ENCODE results near the gene ASCL1.

ASCL1 gene

DNA sequence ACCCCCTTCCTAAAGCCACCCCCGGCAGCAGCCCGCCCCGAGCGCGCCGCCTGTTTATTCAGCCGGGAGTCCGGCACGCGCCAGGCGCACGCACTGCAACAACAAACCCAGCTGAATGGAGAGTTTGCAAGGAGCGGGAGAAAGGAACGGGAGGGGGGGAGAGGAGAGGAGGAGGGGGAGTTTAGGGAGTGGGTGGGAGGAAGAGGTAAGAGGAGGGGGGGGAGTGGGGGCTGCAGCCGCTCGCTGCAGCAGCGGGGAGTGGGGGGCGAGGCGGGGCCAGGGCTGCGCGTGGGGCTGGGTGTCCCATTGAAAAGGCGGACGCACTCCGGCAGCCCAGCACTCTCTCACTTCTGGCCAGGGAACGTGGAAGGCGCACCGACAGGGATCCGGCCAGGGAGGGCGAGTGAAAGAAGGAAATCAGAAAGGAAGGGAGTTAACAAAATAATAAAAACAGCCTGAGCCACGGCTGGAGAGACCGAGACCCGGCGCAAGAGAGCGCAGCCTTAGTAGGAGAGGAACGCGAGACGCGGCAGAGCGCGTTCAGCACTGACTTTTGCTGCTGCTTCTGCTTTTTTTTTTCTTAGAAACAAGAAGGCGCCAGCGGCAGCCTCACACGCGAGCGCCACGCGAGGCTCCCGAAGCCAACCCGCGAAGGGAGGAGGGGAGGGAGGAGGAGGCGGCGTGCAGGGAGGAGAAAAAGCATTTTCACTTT lies at the start of gene ASCL1:
TSS of gene ASCL1 (plus strand) at position 336 of the 712 bp plus-strand sequence. CDS start 571 bp downstream, outside the sequence.
- peaks cover 20% of the 10 kb centered on the region for H3K4me1 Mint-ChIP-seq
- H3K9me3 Mint-ChIP-seq: no peaks in the 10 kb centered on the region
- peak within 1 kb of the TSS; percentile 50 for H3K4me3 Mint-ChIP-seq
- no peak within 1 kb of the TSS for H3K27ac Mint-ChIP-seq
- H3K36me3 Mint-ChIP-seq: no peaks in the 10 kb centered on the region
- no peak for DNase-seq (ENCODE audit: low spot score in 2 of 2)
- ATAC-seq: no peak

DNA sequence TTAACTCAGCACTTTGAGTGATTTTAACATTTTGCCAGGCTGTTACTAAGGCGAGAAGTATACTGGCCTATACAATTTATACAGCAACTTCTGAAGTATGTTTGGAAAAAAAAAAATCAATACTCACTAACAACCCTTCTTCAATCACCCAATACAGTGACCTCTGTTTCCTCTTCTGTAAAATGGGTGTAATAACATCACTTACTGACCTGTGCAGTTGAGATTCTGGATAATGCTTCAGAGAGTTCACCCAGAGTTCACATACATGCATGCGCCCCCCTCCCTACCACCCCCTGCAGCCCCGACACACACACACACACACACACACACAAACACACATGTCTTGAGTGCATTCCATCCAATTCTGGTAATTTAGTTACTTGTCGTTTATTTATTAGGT lies 49.6 kb upstream of the ASCL1 start:
- no peaks in the 10 kb centered on the region for H3K4me1 Mint-ChIP-seq
- H3K4me3 Mint-ChIP-seq: no peak overlapping the region
- no peaks in the 10 kb centered on the region for H3K36me3 Mint-ChIP-seq
- H3K27ac Mint-ChIP-seq: no peak overlapping the region
- no peak for DNase-seq (ENCODE audit: low spot score in 2 of 2)
- ATAC-seq: no peak
- H3K9me3 Mint-ChIP-seq: no peaks in the 10 kb centered on the region

DNA sequence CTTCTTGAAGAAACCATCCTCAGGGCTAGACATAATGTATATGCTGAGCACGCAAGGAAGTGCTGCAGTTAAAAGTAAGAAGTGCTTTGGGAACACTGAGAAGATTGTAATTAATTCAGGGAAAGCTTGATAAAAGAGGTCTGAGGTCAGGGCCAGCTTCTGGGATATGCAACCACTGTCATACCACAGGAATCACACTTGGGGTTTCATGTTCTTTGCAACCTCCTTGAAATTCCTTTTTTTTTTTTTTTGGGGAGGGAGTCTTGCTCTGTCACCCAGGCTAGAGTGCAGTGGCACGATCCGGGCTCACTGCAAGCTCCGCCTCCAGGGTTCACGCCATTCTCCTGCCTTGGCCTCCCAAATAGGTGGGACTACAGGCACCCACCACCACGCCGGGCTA lies 47.3 kb upstream of the ASCL1 start:
- Mint-ChIP-seq H3K4me3 (no peak overlapping the region), H3K36me3 (no peaks in the 10 kb centered on the region), H3K4me1 (no peaks in the 10 kb centered on the region), H3K27ac (no peak overlapping the region), H3K9me3 (no peaks in the 10 kb centered on the region)
- ATAC-seq (no peak), DNase-seq (ENCODE audit: low spot score in 2 of 2) (no peak)

DNA sequence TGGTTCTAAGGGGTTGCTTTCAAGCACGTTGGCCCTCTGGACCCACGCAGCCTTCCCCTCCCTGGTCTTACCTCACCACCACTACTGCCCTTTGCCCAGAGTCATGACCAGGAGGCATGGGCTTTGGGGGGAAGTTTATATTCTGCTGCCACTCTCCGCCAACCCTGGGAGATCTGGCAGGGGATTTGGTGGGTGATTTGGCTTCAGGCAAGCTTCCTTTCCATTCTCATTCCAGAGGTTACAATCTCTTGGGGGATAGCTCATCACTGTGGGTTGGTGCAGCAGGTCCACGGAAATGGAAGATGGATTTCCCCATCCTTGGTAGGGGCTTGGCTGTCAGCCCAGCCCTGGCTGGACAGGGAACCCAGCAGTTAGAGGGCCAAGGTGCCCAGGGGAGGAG lies 46.7 kb upstream of the ASCL1 start:
- Mint-ChIP-seq H3K27ac (no peak overlapping the region), H3K4me3 (no peak overlapping the region), H3K9me3 (no peaks in the 10 kb centered on the region), H3K36me3 (no peaks in the 10 kb centered on the region), H3K4me1 (no peaks in the 10 kb centered on the region)
- ATAC-seq (no peak), DNase-seq (ENCODE audit: low spot score in 2 of 2) (no peak)

DNA sequence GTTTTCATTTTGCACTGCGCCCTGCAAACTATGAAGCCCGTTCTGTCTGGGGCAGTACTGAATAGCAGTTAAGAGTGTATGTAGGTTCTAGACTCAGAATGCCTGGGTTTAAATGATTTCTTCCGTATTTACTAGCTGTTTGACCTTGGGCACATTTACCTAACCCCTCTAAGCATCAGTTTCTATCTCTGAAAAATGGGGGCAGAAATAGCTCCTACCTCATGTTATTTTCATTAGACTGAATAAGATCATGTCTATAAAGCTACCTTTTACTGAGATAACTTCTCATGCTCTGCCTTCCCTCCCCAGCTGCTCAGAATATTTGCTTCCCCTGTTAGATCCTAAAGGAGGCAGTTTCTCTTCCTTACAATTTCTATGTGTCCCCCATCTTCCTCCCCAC lies 46.2 kb upstream of the ASCL1 start:
- ATAC-seq (no peak), DNase-seq (ENCODE audit: low spot score in 2 of 2) (no peak)
- Mint-ChIP-seq H3K9me3 (no peaks in the 10 kb centered on the region), H3K27ac (no peak overlapping the region), H3K36me3 (no peaks in the 10 kb centered on the region), H3K4me1 (no peaks in the 10 kb centered on the region), H3K4me3 (no peak overlapping the region)

DNA sequence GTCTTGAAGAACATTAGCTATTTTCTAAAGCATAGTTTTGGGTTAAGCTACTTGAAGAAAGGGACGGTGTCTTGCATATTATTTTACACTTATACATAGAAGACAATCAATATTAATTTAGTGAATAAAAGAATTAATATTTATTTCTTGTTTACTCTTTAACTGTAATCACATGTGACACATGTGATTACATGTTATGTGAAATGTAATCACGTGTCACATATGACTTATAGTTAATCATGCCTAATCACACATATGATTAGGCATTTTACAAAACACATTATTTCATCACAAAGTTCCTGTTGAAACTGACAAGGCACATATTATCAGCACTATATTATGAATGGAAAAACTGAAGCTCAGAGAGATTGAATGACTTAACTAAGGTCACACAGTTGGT lies 45.2 kb upstream of the ASCL1 start:
- no peak overlapping the region for H3K27ac Mint-ChIP-seq
- DNase-seq (ENCODE audit: low spot score in 2 of 2): no peak
- no peaks in the 10 kb centered on the region for H3K9me3 Mint-ChIP-seq
- no peak overlapping the region for H3K4me3 Mint-ChIP-seq
- no peaks in the 10 kb centered on the region for H3K36me3 Mint-ChIP-seq
- no peak for ATAC-seq
- no peaks in the 10 kb centered on the region for H3K4me1 Mint-ChIP-seq

DNA sequence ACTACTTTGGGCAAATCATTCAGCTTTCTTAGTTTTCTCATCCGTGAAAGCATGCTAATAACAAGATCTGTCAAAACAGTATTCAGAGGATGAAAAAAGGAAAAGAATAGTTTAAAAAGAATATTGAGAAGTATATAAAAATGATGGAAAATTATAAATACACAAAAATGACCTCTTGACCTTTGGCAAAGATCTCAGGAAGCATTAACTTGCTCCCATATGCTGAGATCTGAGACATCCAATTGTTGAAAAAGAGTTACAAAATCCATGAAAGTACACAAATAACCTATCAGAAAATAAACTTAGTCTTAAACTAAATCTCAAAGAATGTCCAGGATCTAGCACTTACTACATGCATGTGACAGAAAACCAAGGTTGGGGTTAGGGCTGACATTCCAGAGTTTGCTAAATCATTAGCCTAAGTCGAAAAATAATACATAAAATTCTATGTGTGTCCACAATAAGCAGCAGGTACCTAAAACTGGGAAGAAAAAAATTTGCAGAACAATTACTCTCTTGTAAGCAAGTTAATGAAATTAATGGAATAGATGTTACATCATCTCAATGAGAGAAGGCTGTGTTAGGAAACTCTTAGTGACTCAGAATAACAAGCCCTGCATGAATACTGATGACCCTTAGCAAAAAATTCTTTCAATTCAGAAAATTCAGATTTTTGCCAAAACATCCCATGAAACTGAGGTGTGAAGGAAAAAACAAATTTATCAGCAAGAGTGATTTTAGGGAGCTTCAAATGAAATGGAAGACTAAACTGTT lies 43.8 kb upstream of the ASCL1 start:
- H3K36me3 Mint-ChIP-seq: no peaks in the 10 kb centered on the region
- H3K4me3 Mint-ChIP-seq: no peak overlapping the region
- DNase-seq (ENCODE audit: low spot score in 2 of 2) (no peak), ATAC-seq (no peak)
- no peak overlapping the region for H3K27ac Mint-ChIP-seq
- H3K9me3 Mint-ChIP-seq: no peaks in the 10 kb centered on the region
- H3K4me1 Mint-ChIP-seq: no peaks in the 10 kb centered on the region

DNA sequence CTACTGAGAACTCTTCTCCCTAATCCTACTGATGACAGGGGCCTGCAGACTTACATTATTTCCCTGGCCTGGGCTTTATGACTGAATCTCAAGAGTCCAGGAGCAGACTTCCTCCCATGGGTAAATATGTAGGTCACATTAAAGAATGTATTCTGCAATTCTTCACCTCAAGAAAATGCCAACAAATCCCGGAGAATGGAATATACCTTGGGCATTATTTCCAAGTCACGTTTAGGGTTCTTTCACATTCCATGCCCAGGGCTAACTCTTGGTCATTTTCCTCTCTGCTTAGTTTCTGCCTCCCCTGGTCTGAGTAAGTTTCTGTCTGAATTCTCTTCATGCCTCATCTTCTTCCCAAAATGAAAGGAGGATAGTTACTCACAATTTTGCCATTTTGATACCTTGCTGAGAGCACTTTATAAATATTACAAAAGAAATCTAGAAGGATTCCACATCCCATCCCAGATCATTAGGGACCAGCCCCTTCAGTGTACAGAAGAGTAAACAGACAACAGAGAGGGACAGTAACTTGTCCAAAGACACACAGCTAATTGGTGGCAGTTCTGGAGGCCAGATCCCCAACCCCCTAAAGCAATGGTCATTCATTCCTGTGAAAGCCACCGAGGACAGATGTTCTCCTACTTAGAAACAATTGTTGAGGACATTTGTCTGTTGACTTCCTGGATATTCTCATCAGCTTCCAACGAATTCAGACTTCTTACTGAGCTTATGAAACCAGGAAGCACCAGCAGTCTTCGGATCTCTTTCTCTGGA lies 41.0 kb upstream of the ASCL1 start:
- peak overlapping the region; percentile 24 for H3K4me3 Mint-ChIP-seq
- no peaks in the 10 kb centered on the region for H3K9me3 Mint-ChIP-seq
- no peaks in the 10 kb centered on the region for H3K36me3 Mint-ChIP-seq
- ATAC-seq (no peak), DNase-seq (ENCODE audit: low spot score in 2 of 2) (no peak)
- H3K4me1 Mint-ChIP-seq: no peaks in the 10 kb centered on the region
- H3K27ac Mint-ChIP-seq: no peak overlapping the region

DNA sequence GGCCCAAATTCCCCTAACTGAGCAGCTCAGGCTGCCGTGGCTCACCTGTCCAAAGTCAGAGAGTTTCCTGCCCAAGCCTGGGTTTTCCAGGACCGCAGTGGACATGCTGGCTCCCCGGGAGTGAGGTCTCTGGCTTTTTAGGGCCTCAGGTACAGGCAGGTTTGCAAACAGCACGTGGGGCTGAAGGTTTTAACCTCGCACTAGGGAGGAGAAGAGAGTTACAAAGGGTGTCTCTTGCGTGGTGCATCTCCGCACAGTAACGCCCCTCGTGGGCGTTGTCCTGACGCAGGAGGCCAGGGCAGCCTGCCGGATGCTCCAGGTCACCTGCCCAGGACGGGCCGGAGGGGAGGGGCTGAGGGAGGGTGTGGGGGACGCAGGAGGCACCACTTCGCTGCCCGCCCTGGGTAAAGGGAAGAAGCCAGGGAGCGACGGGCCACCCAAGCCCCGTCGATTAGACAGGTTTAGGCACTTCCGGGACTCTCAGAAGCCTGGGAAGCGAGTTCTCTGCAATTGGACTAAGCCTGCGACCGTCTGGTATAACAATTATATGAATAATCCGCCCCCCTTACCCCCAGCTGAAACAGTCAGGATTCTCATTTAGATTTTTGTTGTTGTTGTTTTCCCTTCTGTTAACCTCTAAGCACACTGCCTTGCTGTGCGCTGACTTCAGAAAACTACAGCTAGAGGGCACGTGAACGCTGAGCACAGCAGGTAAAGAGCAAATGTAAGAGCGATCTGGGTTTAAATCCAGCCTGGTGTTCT lies 40.3 kb upstream of the ASCL1 start, which contains the start of gene PAH:
TSS of gene PAH (minus strand) at position 219 of the 762 bp plus-strand sequence. CDS start at position 105, 114 bp downstream.
- Mint-ChIP-seq H3K4me1 (no peaks in the 10 kb centered on the region), H3K27ac (no peak within 1 kb of the TSS), H3K36me3 (no peaks in the 10 kb centered on the region), H3K9me3 (no peaks in the 10 kb centered on the region), H3K4me3 (peak within 1 kb of the TSS; percentile 24)
- ATAC-seq (peak; percentile 51), DNase-seq (ENCODE audit: low spot score in 2 of 2) (peak in 1 of 2 donors; percentile 2)

DNA sequence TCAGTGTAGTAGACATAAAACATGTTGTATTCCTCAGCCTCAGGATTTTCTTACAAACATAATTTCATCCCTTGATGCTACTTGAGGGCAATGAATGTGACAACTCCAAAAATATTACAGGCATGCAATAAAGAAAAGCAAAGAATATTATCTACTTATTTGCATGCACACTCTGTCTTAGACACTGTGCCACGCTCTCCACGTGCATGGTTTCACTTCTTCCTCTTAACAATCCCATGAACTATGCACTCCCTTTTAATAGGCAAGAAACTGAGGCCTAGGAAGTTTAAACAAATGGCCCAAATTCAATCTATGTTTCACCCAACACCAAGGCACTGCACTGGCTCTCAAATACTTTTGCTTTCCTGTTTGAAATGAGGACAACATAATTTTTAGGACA lies 38.6 kb upstream of the ASCL1 start:
- Mint-ChIP-seq H3K27ac (no peak overlapping the region), H3K36me3 (no peaks in the 10 kb centered on the region), H3K4me1 (no peaks in the 10 kb centered on the region), H3K9me3 (no peaks in the 10 kb centered on the region), H3K4me3 (no peak overlapping the region)
- ATAC-seq (no peak), DNase-seq (ENCODE audit: low spot score in 2 of 2) (no peak)

DNA sequence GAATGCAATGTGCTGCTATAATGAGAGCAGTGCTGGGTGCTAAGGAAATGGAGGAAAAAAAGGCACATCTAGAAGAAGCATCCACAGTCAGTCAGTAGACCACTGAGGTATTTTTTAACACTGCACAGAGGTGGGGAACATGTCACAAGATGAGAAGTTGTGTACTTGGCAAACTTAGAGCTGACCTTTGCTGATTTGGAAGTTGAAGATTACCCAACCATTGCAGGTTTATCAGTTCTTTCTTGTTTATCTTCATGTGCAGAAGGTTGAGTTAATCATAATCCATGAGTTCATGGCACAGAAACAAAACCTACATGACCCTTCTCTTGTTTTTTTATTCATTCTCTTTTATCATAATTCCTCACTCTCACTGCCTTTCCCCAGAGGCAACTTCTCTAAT lies 37.2 kb upstream of the ASCL1 start:
- no peaks in the 10 kb centered on the region for H3K36me3 Mint-ChIP-seq
- H3K27ac Mint-ChIP-seq: no peak overlapping the region
- H3K9me3 Mint-ChIP-seq: no peaks in the 10 kb centered on the region
- DNase-seq (ENCODE audit: low spot score in 2 of 2): no peak
- H3K4me1 Mint-ChIP-seq: no peaks in the 10 kb centered on the region
- H3K4me3 Mint-ChIP-seq: no peak overlapping the region
- ATAC-seq: no peak

DNA sequence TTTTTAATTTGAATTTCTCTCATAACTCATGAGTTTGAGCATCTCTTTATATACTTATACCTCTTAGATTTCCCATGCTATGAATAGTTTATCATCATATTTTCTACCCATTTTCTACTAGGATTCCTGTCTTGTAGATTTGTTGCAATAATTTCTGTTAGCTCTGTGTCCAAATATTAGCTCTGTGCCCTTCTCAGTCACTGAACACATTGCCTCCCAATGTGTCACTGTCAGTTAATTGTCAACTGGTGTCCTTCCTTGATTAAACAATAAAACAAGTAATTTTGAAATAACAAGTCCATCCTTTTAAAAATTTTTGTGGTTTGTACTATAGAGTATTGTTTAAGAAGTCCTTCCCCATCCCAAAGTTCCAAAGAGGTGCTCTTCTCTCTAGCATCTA lies 36.2 kb upstream of the ASCL1 start:
- no peak for ATAC-seq
- no peak for DNase-seq (ENCODE audit: low spot score in 2 of 2)
- H3K36me3 Mint-ChIP-seq: no peaks in the 10 kb centered on the region
- no peak overlapping the region for H3K27ac Mint-ChIP-seq
- no peak overlapping the region for H3K4me3 Mint-ChIP-seq
- H3K9me3 Mint-ChIP-seq: no peaks in the 10 kb centered on the region
- no peaks in the 10 kb centered on the region for H3K4me1 Mint-ChIP-seq

DNA sequence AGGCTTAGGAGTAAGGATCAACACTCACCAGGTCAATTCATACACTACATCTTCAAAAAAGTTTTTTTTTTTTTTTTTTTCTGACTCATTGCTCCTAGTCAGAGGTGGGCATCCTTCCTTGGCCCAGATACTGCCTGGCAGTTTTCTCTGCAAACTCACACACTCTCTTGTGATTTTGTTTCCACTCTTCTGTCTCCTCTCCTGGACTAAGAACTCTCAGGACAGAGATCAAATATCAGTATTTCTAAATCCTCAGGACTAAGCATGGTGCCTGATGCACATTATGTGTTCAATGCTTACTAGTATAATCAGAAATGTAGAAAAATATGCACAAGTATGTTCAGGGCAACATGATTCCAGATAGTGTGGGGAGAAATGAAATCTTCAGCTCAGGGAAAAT lies 30.3 kb upstream of the ASCL1 start:
- no peaks in the 10 kb centered on the region for H3K4me1 Mint-ChIP-seq
- H3K36me3 Mint-ChIP-seq: no peaks in the 10 kb centered on the region
- H3K4me3 Mint-ChIP-seq: no peak overlapping the region
- ATAC-seq (no peak), DNase-seq (ENCODE audit: low spot score in 2 of 2) (no peak)
- H3K27ac Mint-ChIP-seq: no peak overlapping the region
- no peaks in the 10 kb centered on the region for H3K9me3 Mint-ChIP-seq

DNA sequence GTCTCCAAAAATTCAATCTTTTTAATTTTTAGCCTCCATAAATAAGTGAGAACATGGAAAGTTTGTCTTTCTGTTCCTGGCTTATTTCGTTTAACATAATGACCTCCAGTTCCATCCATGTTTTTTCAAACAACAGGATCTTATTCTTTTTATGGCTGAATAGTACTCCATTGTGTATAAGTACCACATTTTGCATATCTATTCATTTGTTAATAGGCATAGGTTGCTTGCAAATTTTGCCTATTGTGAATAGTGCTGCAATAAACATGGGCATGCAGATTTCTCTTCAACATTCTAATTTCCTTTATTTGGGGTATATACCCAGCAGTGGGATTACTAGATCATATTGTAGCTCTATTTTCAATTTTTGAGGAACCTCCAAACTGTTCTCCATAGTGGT lies 24.3 kb upstream of the ASCL1 start:
- Mint-ChIP-seq H3K9me3 (no peaks in the 10 kb centered on the region), H3K27ac (no peak overlapping the region), H3K4me1 (no peaks in the 10 kb centered on the region), H3K4me3 (no peak overlapping the region), H3K36me3 (no peaks in the 10 kb centered on the region)
- ATAC-seq (no peak), DNase-seq (ENCODE audit: low spot score in 2 of 2) (no peak)

DNA sequence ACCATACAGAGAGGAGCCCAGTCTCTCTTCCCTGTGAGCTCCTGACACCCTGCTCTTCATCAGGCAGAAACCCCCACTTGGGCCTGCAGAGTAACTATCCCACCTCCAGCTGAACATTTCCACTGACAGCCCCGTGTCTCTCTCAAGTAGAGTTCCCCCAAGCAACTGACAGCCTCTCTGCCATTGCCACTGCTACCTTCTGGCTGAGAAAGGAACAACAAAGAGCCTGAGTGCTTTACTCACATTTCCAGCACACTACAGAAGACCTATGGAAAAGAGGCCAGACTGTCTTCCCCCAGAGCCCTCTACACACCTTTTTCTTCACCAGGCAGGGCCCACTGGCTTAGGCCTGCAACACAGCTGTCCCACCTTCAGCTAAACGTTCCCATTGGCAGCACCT lies 18.4 kb upstream of the ASCL1 start:
- no peak for ATAC-seq
- no peak for DNase-seq (ENCODE audit: low spot score in 2 of 2)
- H3K36me3 Mint-ChIP-seq: no peaks in the 10 kb centered on the region
- no peak overlapping the region for H3K4me3 Mint-ChIP-seq
- H3K27ac Mint-ChIP-seq: no peak overlapping the region
- H3K9me3 Mint-ChIP-seq: no peaks in the 10 kb centered on the region
- no peaks in the 10 kb centered on the region for H3K4me1 Mint-ChIP-seq

All from stimulated activated effector memory CD8-positive, alpha-beta T cell treated with anti-CD3 and anti-CD28 coated beads, Interleukin-12 subunit alpha, Interleukin-12 subunit beta, amount 100 ng/mL, for 72 hours (primary cell).